Type B pancreatic cell (in vitro differentiated cells): Measurements from ENCODE around the gene NPAS3. TPM values are rescaled to one million over a fixed set of nuclear protein-coding genes. Genes with fewer than 3 reads are reported as not detected.

Experiments used
- DNase-seq: peaks from one replicate; pipeline ENCODE4 v3.0.0; 2021; ENCODE audit warnings: mixed read lengths; ENCODE audit not compliant: unreplicated experiment; ENCODE audit errors: extremely low spot score
- H3K27ac Mint-ChIP-seq: 2 replicates; pipeline ENCODE4 v1.8.0; 2021; ENCODE audit warnings: mild to moderate bottlenecking, mixed read lengths
- H3K27me3 Mint-ChIP-seq: 2 replicates; pipeline ENCODE4 v1.8.0; 2021; ENCODE audit warnings: mixed read lengths
- H3K36me3 Mint-ChIP-seq: 2 replicates; pipeline ENCODE4 v1.8.0; 2021; ENCODE audit warnings: mixed read lengths
- H3K4me1 Mint-ChIP-seq: one replicate; pipeline ENCODE4 v1.8.0; 2021; ENCODE audit warnings: mixed read lengths; ENCODE audit not compliant: unreplicated experiment
- H3K4me3 Mint-ChIP-seq: 2 replicates; pipeline ENCODE4 v1.8.0; 2021; ENCODE audit warnings: mild to moderate bottlenecking, mixed read lengths
- H3K9me3 Mint-ChIP-seq: 2 replicates; pipeline ENCODE4 v1.8.0; 2021; ENCODE audit warnings: mixed read lengths
- total RNA-seq: library from RNA; stranded (reverse); gene quantifications from 2 replicates; pipeline ENCODE4 v1.2.1, GENCODE V29; 2021; ENCODE audit warnings: low replicate concordance
- TF ChIP-seq, protein P1 (sequence below): fragments of 200-600 bp; sonication (generic); conservative IDR thresholded peaks from 2 replicates; pipeline ENCODE4 v1.5.0; 2021; ENCODE audit warnings: antibody characterized with exemption, mild to moderate bottlenecking

NPAS3 gene
- total RNA-seq, 1 donor from 2014 or later, result 8.7 TPM

DNA sequence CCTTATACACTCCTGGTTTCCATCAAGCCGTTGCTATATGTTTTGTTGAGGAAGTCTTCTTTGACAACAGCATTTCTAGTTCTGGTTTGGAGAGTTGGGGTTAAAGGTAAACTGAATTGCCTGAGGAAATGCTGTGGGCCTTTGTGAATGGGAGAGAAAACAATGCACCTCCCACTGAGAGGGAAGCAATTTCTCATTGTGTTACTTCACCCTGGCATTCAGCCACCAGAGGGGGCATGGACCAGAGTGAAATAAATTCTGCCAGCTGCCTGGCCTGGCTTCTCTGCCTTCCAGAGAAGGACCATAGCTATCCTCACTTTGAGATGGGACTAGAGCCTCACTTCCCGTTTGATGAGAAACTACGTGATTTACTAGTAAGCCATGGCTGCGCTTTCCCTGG, 536.9 kb downstream of the NPAS3 start:
- peaks cover 17% of the 10 kb centered on the region for H3K4me1 Mint-ChIP-seq
- H3K9me3 Mint-ChIP-seq, result no peaks in the 10 kb centered on the region
- H3K27me3 Mint-ChIP-seq, result peaks cover 5% of the 10 kb centered on the region
- no peak overlapping the region for H3K4me3 Mint-ChIP-seq
- TF ChIP-seq, protein P1, sequence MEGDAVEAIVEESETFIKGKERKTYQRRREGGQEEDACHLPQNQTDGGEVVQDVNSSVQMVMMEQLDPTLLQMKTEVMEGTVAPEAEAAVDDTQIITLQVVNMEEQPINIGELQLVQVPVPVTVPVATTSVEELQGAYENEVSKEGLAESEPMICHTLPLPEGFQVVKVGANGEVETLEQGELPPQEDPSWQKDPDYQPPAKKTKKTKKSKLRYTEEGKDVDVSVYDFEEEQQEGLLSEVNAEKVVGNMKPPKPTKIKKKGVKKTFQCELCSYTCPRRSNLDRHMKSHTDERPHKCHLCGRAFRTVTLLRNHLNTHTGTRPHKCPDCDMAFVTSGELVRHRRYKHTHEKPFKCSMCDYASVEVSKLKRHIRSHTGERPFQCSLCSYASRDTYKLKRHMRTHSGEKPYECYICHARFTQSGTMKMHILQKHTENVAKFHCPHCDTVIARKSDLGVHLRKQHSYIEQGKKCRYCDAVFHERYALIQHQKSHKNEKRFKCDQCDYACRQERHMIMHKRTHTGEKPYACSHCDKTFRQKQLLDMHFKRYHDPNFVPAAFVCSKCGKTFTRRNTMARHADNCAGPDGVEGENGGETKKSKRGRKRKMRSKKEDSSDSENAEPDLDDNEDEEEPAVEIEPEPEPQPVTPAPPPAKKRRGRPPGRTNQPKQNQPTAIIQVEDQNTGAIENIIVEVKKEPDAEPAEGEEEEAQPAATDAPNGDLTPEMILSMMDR, result peak; percentile 82
- no peak overlapping the region for H3K27ac Mint-ChIP-seq
- DNase-seq, result no peak
- no peaks in the 10 kb centered on the region for H3K36me3 Mint-ChIP-seq

DNA sequence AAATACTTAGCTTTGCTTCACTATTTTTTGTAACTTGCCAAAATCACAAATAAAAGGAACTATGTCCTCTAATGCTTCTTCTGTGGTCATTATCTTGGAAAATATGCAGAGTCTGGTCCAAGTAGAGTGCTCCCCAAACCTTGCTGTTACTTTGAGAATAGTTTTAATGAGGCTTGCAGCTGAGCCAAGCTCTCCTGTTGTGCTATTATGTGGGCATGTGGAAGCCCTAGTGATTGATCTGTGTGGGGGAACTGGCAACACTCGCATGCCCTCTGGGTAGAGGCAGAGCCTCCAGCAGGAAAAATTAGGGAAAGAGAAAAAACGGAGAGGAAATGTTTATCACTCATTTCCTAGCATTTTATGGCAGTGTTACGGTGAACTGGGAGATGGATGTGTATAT, 539.1 kb downstream of the NPAS3 start:
- Mint-ChIP-seq H3K4me1 (peaks cover 22% of the 10 kb centered on the region), H3K36me3 (no peaks in the 10 kb centered on the region), H3K4me3 (no peak overlapping the region), H3K27ac (no peak overlapping the region), H3K9me3 (no peaks in the 10 kb centered on the region), H3K27me3 (peaks cover 14% of the 10 kb centered on the region)
- no peak for DNase-seq
- TF ChIP-seq, protein P1, result no peak

DNA sequence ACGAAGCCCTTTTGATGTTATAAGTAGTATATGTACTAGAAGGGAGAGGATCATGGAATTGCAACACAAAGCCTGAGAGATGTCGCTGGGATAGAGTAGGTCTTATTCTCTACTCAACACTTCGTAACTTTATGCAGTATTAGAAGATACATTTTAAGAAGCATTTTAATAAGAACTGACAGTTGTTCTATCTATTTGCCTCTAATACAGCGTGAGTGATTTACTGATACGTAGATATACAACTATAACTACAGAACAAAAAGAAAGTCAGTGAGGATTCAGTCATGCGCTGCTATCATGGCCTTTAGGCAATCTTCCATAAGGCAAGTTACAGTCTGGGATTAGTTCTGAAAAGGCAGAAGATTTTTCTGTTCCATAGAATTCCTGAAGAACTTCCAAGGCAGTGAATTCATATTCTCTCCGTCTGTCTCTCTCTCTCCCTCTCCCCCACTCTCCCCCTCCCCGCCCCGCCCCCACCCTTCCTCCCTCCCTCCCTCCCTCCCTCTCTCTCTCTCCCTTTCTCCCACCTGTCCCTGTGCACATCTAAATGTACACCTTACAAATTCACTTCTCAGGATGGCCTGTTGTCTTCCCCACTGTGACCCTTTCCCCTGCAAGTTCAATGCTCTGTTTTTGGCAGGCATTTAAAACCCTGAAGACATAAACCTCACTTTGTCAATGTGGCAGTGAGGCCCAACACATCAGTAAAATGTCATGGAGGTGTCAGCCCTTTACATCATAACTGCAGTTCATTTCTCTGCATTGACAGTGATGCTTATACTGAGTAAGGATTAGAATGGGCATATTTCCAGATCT, 541.6 kb downstream of the NPAS3 start:
- Mint-ChIP-seq H3K4me3 (no peak overlapping the region), H3K27ac (no peak overlapping the region), H3K36me3 (no peaks in the 10 kb centered on the region), H3K4me1 (peaks cover 35% of the 10 kb centered on the region), H3K27me3 (peaks cover 27% of the 10 kb centered on the region), H3K9me3 (no peaks in the 10 kb centered on the region)
- DNase-seq, result no peak
- TF ChIP-seq, protein P1, result no peak

DNA sequence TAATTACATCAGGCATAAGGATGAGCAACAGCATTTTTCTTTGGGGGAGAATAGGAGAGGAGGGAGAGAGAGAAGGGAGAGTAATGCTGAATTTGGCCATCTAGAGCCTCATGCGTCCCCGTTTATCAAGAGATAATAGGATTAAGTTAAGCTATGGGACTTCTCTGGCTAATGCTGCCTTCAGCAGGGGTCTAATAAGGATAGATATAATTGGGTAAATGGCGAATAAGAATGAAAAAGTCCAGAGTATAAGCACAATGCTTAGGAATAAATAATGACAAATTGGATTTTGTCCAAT, 542.2 kb downstream of the NPAS3 start:
- no peak overlapping the region for H3K4me3 Mint-ChIP-seq
- TF ChIP-seq, protein P1, result no peak
- H3K4me1 Mint-ChIP-seq, result peaks cover 32% of the 10 kb centered on the region
- H3K27me3 Mint-ChIP-seq, result peaks cover 27% of the 10 kb centered on the region
- DNase-seq, result no peak
- no peaks in the 10 kb centered on the region for H3K36me3 Mint-ChIP-seq
- no peak overlapping the region for H3K27ac Mint-ChIP-seq
- no peaks in the 10 kb centered on the region for H3K9me3 Mint-ChIP-seq

DNA sequence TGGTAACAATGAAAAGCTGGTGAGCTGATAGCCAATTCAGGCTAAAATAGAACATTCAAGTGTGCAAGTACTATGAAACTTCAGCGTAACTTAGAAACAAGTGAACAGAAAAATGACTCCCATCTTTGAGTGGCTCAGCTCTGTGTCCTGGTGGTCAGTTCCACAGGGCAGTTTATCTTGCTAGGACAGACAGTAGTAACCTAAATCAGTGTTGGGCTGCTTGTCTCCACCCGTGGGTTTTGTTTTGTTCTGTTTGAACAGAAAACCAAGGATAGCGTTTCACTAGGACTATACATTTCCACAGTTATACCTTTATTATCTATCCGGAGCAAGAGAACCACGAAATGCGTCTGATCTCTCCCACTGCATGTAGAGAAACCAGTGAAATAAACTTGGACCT, 544.4 kb downstream of the NPAS3 start:
- TF ChIP-seq, protein P1, result no peak
- Mint-ChIP-seq H3K27ac (no peak overlapping the region), H3K36me3 (no peaks in the 10 kb centered on the region), H3K4me3 (no peak overlapping the region), H3K4me1 (peaks cover 33% of the 10 kb centered on the region), H3K27me3 (peaks cover 28% of the 10 kb centered on the region), H3K9me3 (no peaks in the 10 kb centered on the region)
- DNase-seq, result no peak

DNA sequence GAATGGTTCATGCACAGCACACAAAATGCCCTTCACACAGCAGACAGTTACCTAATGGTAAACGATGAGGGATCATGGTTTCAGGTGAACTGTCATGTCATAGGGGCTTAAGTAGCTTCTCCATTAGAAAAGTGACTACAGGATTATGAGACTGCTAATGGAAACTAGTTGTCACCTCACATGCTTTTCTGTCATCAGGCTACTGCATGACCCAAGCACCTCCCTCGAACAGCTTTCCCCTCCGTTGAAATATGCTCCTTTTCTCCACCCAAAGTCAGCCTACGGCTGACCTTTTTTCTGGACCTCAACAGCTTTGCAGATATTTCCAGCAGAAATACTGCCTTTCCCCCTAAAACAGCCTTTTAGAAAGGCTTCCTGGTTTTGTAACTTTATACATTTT, 544.9 kb downstream of the NPAS3 start:
- Mint-ChIP-seq H3K36me3 (no peaks in the 10 kb centered on the region), H3K4me1 (peaks cover 33% of the 10 kb centered on the region), H3K9me3 (no peaks in the 10 kb centered on the region), H3K4me3 (no peak overlapping the region), H3K27ac (no peak overlapping the region), H3K27me3 (peaks cover 28% of the 10 kb centered on the region)
- TF ChIP-seq, protein P1, result no peak
- no peak for DNase-seq
